Hypothalamus (tissue), 51 donors: Measurements from ENCODE around the gene CLDN18.
A peak's percentile ranks its signal among the peaks of the same experiment; 100 is the strongest.

Experiments used
- DNase-seq, 51 donors: peaks; one replicate each; lab custom pipeline; 2025; lab: John Stamatoyannopoulos, UW

Gene CLDN18

DNA sequence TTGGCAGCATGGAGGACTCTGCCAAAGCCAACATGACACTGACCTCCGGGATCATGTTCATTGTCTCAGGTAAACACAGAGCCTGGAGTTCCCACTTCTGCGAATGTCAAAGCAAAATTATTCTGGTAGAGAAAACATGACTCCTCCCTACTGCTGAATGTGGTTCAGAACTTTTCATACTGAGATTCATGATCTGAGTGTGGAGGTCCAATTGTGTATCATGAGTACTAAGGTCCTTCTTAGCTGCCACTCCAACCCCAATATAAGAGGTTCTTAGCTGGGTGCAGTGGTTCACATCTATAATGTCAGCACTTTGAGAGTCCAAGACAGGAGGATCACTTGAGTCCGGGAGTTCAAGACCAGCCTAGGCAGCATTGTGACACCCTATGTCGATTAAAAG, 13.8 kb downstream of the CLDN18 start:
- DNase-seq: no peak

DNA sequence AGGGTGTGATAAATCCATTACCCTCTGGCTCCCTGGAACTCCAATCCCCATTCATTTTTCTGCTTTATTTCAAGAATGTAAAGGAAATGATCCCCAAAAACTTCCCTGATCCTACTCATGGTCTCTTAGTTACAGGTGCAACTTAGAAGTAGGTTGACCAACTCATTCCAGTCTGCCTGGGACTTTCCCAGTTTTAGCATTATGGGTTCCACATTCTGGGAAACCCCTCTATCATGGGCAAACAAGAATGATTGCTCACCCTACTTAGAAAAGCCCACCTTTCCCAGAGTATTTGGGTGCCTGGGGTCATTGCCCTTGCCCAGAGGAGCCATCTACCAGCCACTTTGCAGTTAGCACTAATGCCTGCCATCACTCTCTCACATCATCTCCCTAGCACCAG, 15.6 kb downstream of the CLDN18 start:
- DNase-seq: no peak

DNA sequence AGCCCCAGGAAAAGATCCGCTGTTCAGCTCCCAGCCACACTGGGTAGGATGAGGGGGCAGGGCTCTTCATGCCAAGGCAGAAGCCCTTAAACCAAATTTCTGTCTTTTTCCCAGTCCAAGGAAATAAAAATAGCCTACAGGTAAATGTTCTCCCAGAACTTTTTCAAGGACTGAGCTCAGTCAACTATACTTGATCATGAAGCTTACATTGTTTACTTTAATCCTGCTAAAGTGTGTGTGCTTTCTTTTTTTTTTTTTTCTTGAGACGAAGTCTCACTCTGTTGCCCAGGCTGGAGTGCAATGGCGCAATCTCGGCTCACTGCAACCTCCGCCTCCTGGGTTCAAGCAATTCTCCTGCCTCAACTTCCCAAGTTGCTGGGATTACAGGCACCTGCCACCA, 17.9 kb downstream of the CLDN18 start:
- DNase-seq: no peak

DNA sequence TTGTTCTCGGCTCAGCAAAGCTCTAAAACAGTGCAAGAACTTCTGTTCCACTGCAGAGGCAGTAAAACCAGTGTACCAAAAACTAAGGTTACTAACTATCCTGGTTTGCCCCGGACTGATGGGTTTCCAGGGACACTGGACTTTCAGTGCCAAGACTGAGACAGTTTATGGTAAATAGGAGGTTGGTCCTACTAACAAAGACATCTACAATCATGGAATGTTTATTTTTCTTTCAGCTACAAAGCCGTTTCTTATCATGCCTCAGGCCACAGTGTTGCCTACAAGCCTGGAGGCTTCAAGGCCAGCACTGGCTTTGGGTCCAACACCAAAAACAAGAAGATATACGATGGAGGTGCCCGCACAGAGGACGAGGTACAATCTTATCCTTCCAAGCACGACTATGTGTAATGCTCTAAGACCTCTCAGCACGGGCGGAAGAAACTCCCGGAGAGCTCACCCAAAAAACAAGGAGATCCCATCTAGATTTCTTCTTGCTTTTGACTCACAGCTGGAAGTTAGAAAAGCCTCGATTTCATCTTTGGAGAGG, 20.8 kb downstream of the CLDN18 start:
- no peak for DNase-seq

- DNase-seq: no peak
Measured at GRCh38 chr3:138031536-138031935, 21.6 kb downstream of the CLDN18 start.

DNA sequence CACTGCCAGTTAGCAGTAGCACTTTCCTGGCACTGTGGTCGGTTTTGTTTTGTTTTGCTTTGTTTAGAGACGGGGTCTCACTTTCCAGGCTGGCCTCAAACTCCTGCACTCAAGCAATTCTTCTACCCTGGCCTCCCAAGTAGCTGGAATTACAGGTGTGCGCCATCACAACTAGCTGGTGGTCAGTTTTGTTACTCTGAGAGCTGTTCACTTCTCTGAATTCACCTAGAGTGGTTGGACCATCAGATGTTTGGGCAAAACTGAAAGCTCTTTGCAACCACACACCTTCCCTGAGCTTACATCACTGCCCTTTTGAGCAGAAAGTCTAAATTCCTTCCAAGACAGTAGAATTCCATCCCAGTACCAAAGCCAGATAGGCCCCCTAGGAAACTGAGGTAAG, 22.6 kb downstream of the CLDN18 start:
- DNase-seq: no peak

DNA sequence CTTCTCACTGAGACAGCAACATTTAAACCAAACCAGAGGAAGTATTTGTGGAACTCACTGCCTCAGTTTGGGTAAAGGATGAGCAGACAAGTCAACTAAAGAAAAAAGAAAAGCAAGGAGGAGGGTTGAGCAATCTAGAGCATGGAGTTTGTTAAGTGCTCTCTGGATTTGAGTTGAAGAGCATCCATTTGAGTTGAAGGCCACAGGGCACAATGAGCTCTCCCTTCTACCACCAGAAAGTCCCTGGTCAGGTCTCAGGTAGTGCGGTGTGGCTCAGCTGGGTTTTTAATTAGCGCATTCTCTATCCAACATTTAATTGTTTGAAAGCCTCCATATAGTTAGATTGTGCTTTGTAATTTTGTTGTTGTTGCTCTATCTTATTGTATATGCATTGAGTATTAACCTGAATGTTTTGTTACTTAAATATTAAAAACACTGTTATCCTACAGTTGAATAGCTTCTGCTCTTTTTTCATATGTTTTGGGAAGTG, 23.3 kb downstream of the CLDN18 start:
- DNase-seq: no peak

- DNase-seq: no peak
Measured at GRCh38 chr3:138034918-138035317, 25.0 kb downstream of the CLDN18 start.

GRCh38 chr3:138036572-138036971, 26.6 kb downstream of the CLDN18 start:
- no peak for DNase-seq

GRCh38 chr3:138038725-138039462, 28.9 kb downstream of the CLDN18 start:
- no peak for DNase-seq

GRCh38 chr3:138042043-138042442, 32.1 kb downstream of the CLDN18 start:
- no peak for DNase-seq

- no peak for DNase-seq
Measured at GRCh38 chr3:138043266-138044029, 33.5 kb downstream of the CLDN18 start.

GRCh38 chr3:138046085-138046484, 36.1 kb downstream of the CLDN18 start:
- no peak for DNase-seq

GRCh38 chr3:138046955-138047354, 37.0 kb downstream of the CLDN18 start:
- no peak for DNase-seq

DNA sequence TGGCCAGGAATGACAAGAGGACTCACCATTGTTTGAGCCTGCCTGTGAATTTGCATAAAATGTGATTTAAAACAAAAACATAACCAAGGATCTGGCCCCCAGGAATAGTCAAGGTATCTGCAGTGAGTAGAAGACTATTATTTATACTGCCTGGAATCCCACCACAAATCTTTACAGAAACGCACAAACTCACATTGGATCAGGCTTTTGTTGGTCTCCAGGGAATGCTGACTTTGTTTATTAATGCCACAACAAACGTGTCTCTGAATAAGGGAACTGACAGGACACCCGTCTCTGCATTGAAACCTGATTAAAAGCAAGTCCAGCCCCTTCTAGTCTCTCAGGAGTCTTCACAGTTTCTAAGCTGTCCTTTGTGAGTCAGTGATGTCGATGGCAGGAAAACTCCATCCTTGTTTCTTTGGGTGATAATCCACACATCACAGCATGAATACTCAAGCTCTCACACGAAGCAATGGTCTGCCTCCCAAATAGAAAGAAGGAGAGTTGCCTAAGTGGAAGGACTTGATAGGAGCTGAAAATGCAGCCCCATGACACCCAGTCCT, 37.7 kb downstream of the CLDN18 start:
- no peak for DNase-seq

DNA sequence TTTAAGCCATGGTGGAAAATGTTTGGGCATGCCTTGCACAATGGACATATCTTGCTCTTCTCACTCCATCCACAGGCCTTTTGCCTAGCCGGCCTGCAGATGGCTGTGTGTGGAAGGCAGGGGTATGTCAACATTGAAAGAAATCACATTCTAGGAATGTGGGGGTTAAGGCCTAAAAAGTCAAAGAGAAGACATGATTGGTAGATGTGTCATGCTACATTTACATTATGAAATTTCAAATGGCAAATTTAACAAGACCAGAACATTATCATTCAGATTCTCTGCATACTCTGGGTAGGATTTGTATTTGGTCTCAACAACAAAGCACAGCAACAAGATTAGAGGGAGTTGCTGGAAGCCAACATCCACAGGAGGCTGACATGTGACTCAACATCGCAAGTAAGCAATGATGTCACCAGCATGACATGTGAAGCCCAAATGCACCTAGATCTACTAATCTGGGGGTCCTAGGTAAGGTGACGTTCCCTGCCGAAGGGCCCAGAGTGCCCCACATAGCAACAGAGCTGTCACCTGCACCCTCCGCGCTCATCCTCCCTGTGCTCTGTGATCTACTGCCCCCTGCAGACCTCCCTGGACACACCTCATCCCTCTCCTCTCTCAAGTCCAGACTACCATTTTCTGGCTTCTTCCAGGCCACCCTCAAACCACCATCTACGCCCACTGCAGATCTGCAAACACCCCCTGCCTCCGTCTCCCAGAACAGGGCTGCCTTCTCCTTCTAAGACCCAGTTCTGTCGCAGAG, 39.4 kb downstream of the CLDN18 start:
- no peak for DNase-seq

GRCh38 chr3:138051947-138052802, 42.2 kb downstream of the CLDN18 start:
- DNase-seq: peak in 17 of 51 donors; percentile 1 to 24 (median 4)

GRCh38 chr3:138054057-138054456, 44.1 kb downstream of the CLDN18 start:
- no peak for DNase-seq

DNA sequence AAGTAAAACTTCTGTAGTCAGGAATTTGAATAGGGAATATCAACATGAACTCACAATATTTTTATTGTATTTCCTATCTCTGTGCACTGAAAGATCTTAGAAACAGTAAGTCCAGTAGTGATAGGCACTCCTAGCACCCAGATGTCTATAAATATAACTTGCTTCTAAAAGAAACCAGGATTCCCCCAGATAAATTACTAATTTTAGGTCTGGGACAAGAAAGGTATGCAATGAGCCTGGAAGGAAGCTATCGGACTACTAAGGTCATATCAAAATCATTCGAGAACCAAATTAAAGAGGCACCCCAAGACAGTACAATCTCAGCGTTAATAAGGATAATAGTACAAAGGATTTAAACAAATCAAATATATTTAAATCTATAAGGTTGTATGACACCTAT, 47.4 kb downstream of the CLDN18 start:
- no peak for DNase-seq

- no peak for DNase-seq
Measured at GRCh38 chr3:138059261-138059660, 49.3 kb downstream of the CLDN18 start.
